ENCODE measurements around the gene PRKG1.

PRKG1 gene

GRCh38 chr10:51711519-51711891 lies 637.2 kb downstream of the PRKG1 start:
- no peaks in the 10 kb centered on the region for H3K79me2 ChIP-seq (ENCODE audit: insufficient read depth, low read length)
- no peak overlapping the region for H3K27ac ChIP-seq (ENCODE audit: low read depth, low read length)
- no peaks in the 10 kb centered on the region for H3K9me3 ChIP-seq (ENCODE audit: insufficient read depth, low read length)
- no peaks in the 10 kb centered on the region for H3K9me2 ChIP-seq (replicated peaks; ENCODE audit: insufficient read depth, low read length)
- no peaks in the 10 kb centered on the region for H3F3A ChIP-seq (ENCODE audit: insufficient read depth)
- H3K27me3 ChIP-seq (ENCODE audit: low read length) = no peaks in the 10 kb centered on the region
- H2AFZ ChIP-seq (ENCODE audit: low read depth, low read length, severe bottlenecking) = no peak overlapping the region
- no peak overlapping the region for H3K4me2 ChIP-seq (ENCODE audit: low read depth, low read length, poor library complexity, severe bottlenecking)
- no peaks in the 10 kb centered on the region for H4K20me1 ChIP-seq (ENCODE audit: low read depth, low read length)
- no peak overlapping the region for H3K9ac ChIP-seq (ENCODE audit: low read length)
- H3K4me3 ChIP-seq (ENCODE audit: insufficient read depth, low read length, poor library complexity, severe bottlenecking) = no peak overlapping the region
- no peaks in the 10 kb centered on the region for H3K36me3 ChIP-seq (ENCODE audit: low read length)
- TF ChIP-seq EZH2phosphoT487 (conservative IDR thresholded peaks at IDR 0.05; ENCODE audit: low read length) (no peak), CTCF (IDR thresholded peaks at IDR 0.05; ENCODE audit: insufficient read depth, low read length, poor library complexity, severe bottlenecking) (no peak)

- Histone ChIP-seq H4K20me1 (ENCODE audit: low read depth, low read length) (no peaks in the 10 kb centered on the region), H3K27ac (ENCODE audit: low read depth, low read length) (no peak overlapping the region), H3F3A (ENCODE audit: insufficient read depth) (no peaks in the 10 kb centered on the region), H3K4me2 (ENCODE audit: low read depth, low read length, poor library complexity, severe bottlenecking) (no peak overlapping the region), H2AFZ (ENCODE audit: low read depth, low read length, severe bottlenecking) (no peak overlapping the region), H3K9me2 (replicated peaks; ENCODE audit: insufficient read depth, low read length) (no peaks in the 10 kb centered on the region), H3K9me3 (ENCODE audit: insufficient read depth, low read length) (no peaks in the 10 kb centered on the region), H3K79me2 (ENCODE audit: insufficient read depth, low read length) (no peaks in the 10 kb centered on the region), H3K27me3 (ENCODE audit: low read length) (no peaks in the 10 kb centered on the region), H3K9ac (ENCODE audit: low read length) (no peak overlapping the region), H3K36me3 (ENCODE audit: low read length) (no peaks in the 10 kb centered on the region), H3K4me3 (ENCODE audit: insufficient read depth, low read length, poor library complexity, severe bottlenecking) (no peak overlapping the region)
- TF ChIP-seq EZH2phosphoT487 (conservative IDR thresholded peaks at IDR 0.05; ENCODE audit: low read length) = no peak
- no peak for TF ChIP-seq CTCF (IDR thresholded peaks at IDR 0.05; ENCODE audit: insufficient read depth, low read length, poor library complexity, severe bottlenecking)
These were observed 642.7 kb downstream of the PRKG1 start for GRCh38 chr10:51716981-51717380.

- Histone ChIP-seq H4K20me1 (ENCODE audit: low read depth, low read length) (no peaks in the 10 kb centered on the region), H3K27ac (ENCODE audit: low read depth, low read length) (no peak overlapping the region), H3K4me3 (ENCODE audit: insufficient read depth, low read length, poor library complexity, severe bottlenecking) (no peak overlapping the region), H3K9ac (ENCODE audit: low read length) (no peak overlapping the region), H2AFZ (ENCODE audit: low read depth, low read length, severe bottlenecking) (no peak overlapping the region), H3F3A (ENCODE audit: insufficient read depth) (no peaks in the 10 kb centered on the region), H3K79me2 (ENCODE audit: insufficient read depth, low read length) (no peaks in the 10 kb centered on the region), H3K4me2 (ENCODE audit: low read depth, low read length, poor library complexity, severe bottlenecking) (no peak overlapping the region), H3K9me2 (replicated peaks; ENCODE audit: insufficient read depth, low read length) (no peaks in the 10 kb centered on the region), H3K9me3 (ENCODE audit: insufficient read depth, low read length) (no peaks in the 10 kb centered on the region), H3K36me3 (ENCODE audit: low read length) (no peaks in the 10 kb centered on the region), H3K27me3 (ENCODE audit: low read length) (no peaks in the 10 kb centered on the region)
- TF ChIP-seq EZH2phosphoT487 (conservative IDR thresholded peaks at IDR 0.05; ENCODE audit: low read length) = no peak
- no peak for TF ChIP-seq CTCF (IDR thresholded peaks at IDR 0.05; ENCODE audit: insufficient read depth, low read length, poor library complexity, severe bottlenecking)
These were observed 644.6 kb downstream of the PRKG1 start for GRCh38 chr10:51718804-51719291.
